NCI-H1092 (cell line): Measurements from ENCODE around the gene KIAA0319L.
"Not testable (repeated sequence)": the region's sequence is repeated elsewhere in the genome, so short reads cannot be mapped to it uniquely, and the experiment has no call there.

ENCODE experiments used
- DNase-seq: peaks from one replicate; lab custom pipeline; 2025; lab: John Stamatoyannopoulos, UW

The KIAA0319L gene

GRCh38 chr1:35486858-35487408 lies 70.3 kb downstream of the KIAA0319L start:
- DNase-seq: no peak

GRCh38 chr1:35481229-35481628 lies 76.0 kb downstream of the KIAA0319L start:
- DNase-seq: no peak

- DNase-seq: no peak
Measured at GRCh38 chr1:35477870-35478269, 79.3 kb downstream of the KIAA0319L start.

GRCh38 chr1:35475856-35476674 lies 81.1 kb downstream of the KIAA0319L start:
- no peak for DNase-seq

- DNase-seq: no peak
Measured at GRCh38 chr1:35475356-35475755, 81.8 kb downstream of the KIAA0319L start.

GRCh38 chr1:35473216-35473615 lies 84.0 kb downstream of the KIAA0319L start:
- DNase-seq: not testable (repeated sequence)

- no peak for DNase-seq
Measured at GRCh38 chr1:35470977-35471613, 86.1 kb downstream of the KIAA0319L start.

GRCh38 chr1:35466120-35466519 lies 91.1 kb downstream of the KIAA0319L start:
- no peak for DNase-seq

GRCh38 chr1:35463749-35464148 lies 93.5 kb downstream of the KIAA0319L start:
- DNase-seq: not testable (repeated sequence)

GRCh38 chr1:35463232-35463631 lies 94.0 kb downstream of the KIAA0319L start:
- no peak for DNase-seq

- DNase-seq: no peak
Measured at GRCh38 chr1:35461966-35462651, 95.1 kb downstream of the KIAA0319L start.

GRCh38 chr1:35460796-35461195 lies 96.4 kb downstream of the KIAA0319L start:
- DNase-seq: no peak

- DNase-seq: no peak
Measured at GRCh38 chr1:35454616-35455015, 102.6 kb downstream of the KIAA0319L start.

- no peak for DNase-seq
Measured at GRCh38 chr1:35454176-35454575, 103.0 kb downstream of the KIAA0319L start.

- no peak for DNase-seq
Measured at GRCh38 chr1:35453031-35453430, 104.2 kb downstream of the KIAA0319L start.

- DNase-seq: no peak
Measured at GRCh38 chr1:35452106-35452774, 105.0 kb downstream of the KIAA0319L start.

GRCh38 chr1:35451125-35451528 lies 106.1 kb downstream of the KIAA0319L start:
- DNase-seq: peak; percentile 43

GRCh38 chr1:35449334-35450008 lies 107.7 kb downstream of the KIAA0319L start:
- DNase-seq: no peak

- no peak for DNase-seq
Measured at GRCh38 chr1:35448344-35448801, 108.8 kb downstream of the KIAA0319L start.

- DNase-seq: no peak
Measured at GRCh38 chr1:35447278-35447677, 109.9 kb downstream of the KIAA0319L start.

GRCh38 chr1:35444519-35444774 lies 112.8 kb downstream of the KIAA0319L start:
- no peak for DNase-seq
